Measurements from ENCODE around the gene NSMF.

DNA sequence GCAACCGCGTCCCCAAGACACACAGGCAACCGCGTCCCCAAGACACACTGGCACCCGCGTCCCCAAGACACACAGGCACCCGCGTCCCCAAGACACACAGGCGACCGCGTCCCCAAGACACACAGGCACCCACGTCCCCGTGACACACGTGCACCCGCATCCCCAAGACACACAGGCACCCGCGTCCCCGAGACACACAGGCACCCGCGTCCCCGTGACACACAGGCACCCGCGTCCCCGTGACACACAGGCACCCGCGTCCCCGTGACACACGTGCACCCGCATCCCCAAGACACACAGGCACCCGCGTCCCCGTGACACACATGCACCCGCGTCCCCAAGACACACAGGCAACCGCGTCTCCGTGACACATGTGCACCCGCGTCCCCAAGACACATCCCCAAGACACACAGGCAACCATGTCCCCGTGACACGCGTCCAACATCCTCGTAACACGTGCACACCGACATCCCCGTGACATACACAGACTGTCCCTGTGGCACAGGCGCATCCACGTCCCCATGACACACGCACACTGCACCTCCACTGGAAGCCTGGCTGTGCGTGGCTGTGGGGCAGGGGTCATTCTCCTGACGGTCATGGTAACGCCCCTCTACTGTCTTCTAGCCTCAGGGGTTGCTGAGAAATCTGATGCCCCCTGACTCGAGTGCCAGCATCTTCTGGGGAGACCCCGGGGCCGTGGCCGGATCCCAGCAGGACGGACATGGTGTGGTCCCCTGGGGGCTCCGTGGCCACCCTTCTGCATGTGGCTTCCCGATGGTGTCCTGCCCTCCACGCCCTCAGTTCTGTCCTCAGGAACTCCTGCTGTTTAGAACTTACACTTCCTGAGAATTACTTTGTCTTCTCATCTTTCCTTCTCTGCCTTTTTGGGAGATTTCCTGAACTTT is 60.3 kb downstream of the NSMF start:
- TF ChIP-seq, protein P1, sequence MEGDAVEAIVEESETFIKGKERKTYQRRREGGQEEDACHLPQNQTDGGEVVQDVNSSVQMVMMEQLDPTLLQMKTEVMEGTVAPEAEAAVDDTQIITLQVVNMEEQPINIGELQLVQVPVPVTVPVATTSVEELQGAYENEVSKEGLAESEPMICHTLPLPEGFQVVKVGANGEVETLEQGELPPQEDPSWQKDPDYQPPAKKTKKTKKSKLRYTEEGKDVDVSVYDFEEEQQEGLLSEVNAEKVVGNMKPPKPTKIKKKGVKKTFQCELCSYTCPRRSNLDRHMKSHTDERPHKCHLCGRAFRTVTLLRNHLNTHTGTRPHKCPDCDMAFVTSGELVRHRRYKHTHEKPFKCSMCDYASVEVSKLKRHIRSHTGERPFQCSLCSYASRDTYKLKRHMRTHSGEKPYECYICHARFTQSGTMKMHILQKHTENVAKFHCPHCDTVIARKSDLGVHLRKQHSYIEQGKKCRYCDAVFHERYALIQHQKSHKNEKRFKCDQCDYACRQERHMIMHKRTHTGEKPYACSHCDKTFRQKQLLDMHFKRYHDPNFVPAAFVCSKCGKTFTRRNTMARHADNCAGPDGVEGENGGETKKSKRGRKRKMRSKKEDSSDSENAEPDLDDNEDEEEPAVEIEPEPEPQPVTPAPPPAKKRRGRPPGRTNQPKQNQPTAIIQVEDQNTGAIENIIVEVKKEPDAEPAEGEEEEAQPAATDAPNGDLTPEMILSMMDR (IDR thresholded peaks at IDR 0.05) = no peak
- no peak for TF ChIP-seq POLR2A (IDR thresholded peaks at IDR 0.05)
- TF ChIP-seq POLR2AphosphoS5 (IDR thresholded peaks at IDR 0.05) = no peak
